Cortex of kidney (tissue), 1 donor: ENCODE data around the gene GIGYF1.

ENCODE experiments used
- DNase-seq: peaks from one replicate; lab custom pipeline; 2025; lab: John Stamatoyannopoulos, UW

Gene GIGYF1

GRCh38 chr7:100683659-100684533 lies 10.2 kb downstream of the GIGYF1 start:
- DNase-seq, result no peak

GRCh38 chr7:100682991-100683658 lies 10.9 kb downstream of the GIGYF1 start:
- no peak for DNase-seq

GRCh38 chr7:100682228-100682741 lies 11.8 kb downstream of the GIGYF1 start:
- DNase-seq, result no peak

GRCh38 chr7:100681491-100682227 lies 12.4 kb downstream of the GIGYF1 start:
- DNase-seq, result no peak

GRCh38 chr7:100680576-100681271 lies 13.3 kb downstream of the GIGYF1 start:
- no peak for DNase-seq

GRCh38 chr7:100679927-100680575 lies 14.0 kb downstream of the GIGYF1 start:
- no peak for DNase-seq

- no peak for DNase-seq
These were observed 14.7 kb downstream of the GIGYF1 start for GRCh38 chr7:100679129-100679926.

- DNase-seq, result no peak
These were observed 15.6 kb downstream of the GIGYF1 start for GRCh38 chr7:100678291-100678984.

- no peak for DNase-seq
These were observed 16.5 kb downstream of the GIGYF1 start for GRCh38 chr7:100677308-100678267.

- no peak for DNase-seq
These were observed 17.3 kb downstream of the GIGYF1 start for GRCh38 chr7:100676501-100677306.

- no peak for DNase-seq
These were observed 18.3 kb downstream of the GIGYF1 start for GRCh38 chr7:100675581-100676350.

- DNase-seq, result no peak
These were observed 19.0 kb downstream of the GIGYF1 start for GRCh38 chr7:100675105-100675451.

- DNase-seq, result no peak
These were observed 19.5 kb downstream of the GIGYF1 start for GRCh38 chr7:100674411-100675104.

- no peak for DNase-seq
These were observed 20.1 kb downstream of the GIGYF1 start for GRCh38 chr7:100673942-100674410.

- peak; percentile 96 for DNase-seq
These were observed 20.6 kb downstream of the GIGYF1 start, which contains the start of gene GNB2 for GRCh38 chr7:100673302-100673941. GNB2 (plus strand) TSS chr7:100673740; CDS start chr7:100676266, 2,526 bp downstream.
